H1 (cell line): Measurements from ENCODE around the gene KDR. TPM values are rescaled to one million over a fixed set of nuclear protein-coding genes. Genes with fewer than 3 reads are reported as not detected.

ENCODE experiments used
- CTCF ChIA-PET: fragments of 300-600 bp; sonication (Branson Sonifier 250); formaldehyde crosslinking; loops from one replicate; lab custom pipeline; 2021; ENCODE audit not compliant: partially characterized antibody; lab: Charles Lee
- POLR2A ChIA-PET: fragments of 300-600 bp; sonication (Branson Sonifier 250); formaldehyde crosslinking; loops from one replicate; lab custom pipeline; 2021; ENCODE audit warnings: inconsistent platforms; ENCODE audit not compliant: partially characterized antibody; lab: Charles Lee
- DNase-seq, 2 experiments: peaks; one replicate each; pipeline versions ENCODE4 v3.0.0 to v3.0.0-alpha.2; 2010 to 2022; ENCODE audit warnings: low spot score in 2 of 2, low read depth in 1 of 2, mixed read lengths in 1 of 2
- FAIRE-seq: peaks from 2 replicates; lab custom pipeline; 2011; peaks lifted over from hg19 to GRCh38; lab: Jason Lieb, UNC
- H2AFZ ChIP-seq: 2 replicates; pipeline ENCODE4 v1.8.1; 2012; ENCODE audit warnings: low read length, inconsistent platforms
- H2AK5ac ChIP-seq: 2 replicates; pipeline ENCODE4 v1.6.1; 2013; ENCODE audit warnings: low read depth, low read length
- H2BK120ac ChIP-seq: replicated peaks from 2 replicates; pipeline ENCODE3; 2013; ENCODE audit warnings: low read depth, low read length, inconsistent platforms
- H2BK12ac ChIP-seq: 2 replicates; pipeline ENCODE4 v1.6.1; 2013; ENCODE audit warnings: low read depth, low read length
- H2BK15ac ChIP-seq: 2 replicates; pipeline ENCODE4 v1.6.1; 2013; ENCODE audit warnings: low read length
- H2BK20ac ChIP-seq: 2 replicates; pipeline ENCODE4 v1.6.1; 2013; ENCODE audit warnings: low read length
- H2BK5ac ChIP-seq: 2 replicates; pipeline ENCODE4 v1.6.1; 2013; ENCODE audit warnings: low read depth, low read length
- H3K14ac ChIP-seq: 2 replicates; pipeline ENCODE4 v1.6.1; 2013; ENCODE audit warnings: inconsistent platforms; ENCODE audit not compliant: insufficient read length
- H3K18ac ChIP-seq: 2 replicates; pipeline ENCODE4 v1.6.1; 2013; ENCODE audit warnings: low read length; ENCODE audit errors: extremely low read depth
- H3K23ac ChIP-seq: 2 replicates; pipeline ENCODE4 v1.6.1; 2013; ENCODE audit warnings: inconsistent platforms; ENCODE audit not compliant: insufficient read length
- H3K23me2 ChIP-seq: 2 replicates; pipeline ENCODE4 v1.6.1; 2013; ENCODE audit warnings: low read depth, low read length
- H3K27ac ChIP-seq: 2 replicates; pipeline ENCODE4 v1.6.1; 2011; ENCODE audit warnings: low read depth, low read length, inconsistent platforms
- H3K27me3 ChIP-seq, 4 experiments: replicated peaks in 1 of 4; 1 replicate in 1 of 4; 2 replicates in 3 of 4; pipeline versions ENCODE4 v1.6.1 to v1.8.1; 2011 to 2013; ENCODE audit warnings: low read length in 3 of 4, mild to moderate bottlenecking in 3 of 4, inconsistent platforms in 2 of 4, mixed read lengths in 2 of 4, moderate library complexity in 1 of 4; ENCODE audit not compliant: control insufficient read depth in 3 of 4, insufficient read depth in 3 of 4; ENCODE audit errors: extremely low read depth in 1 of 4
- H3K36me3 ChIP-seq, 4 experiments: 2 replicates each; pipeline versions ENCODE4 v1.6.1 to v1.8.1; 2011 to 2013; ENCODE audit warnings: mild to moderate bottlenecking in 4 of 4, low read length in 3 of 4, moderate library complexity in 2 of 4, control low read depth in 1 of 4, inconsistent platforms in 1 of 4; ENCODE audit not compliant: insufficient read depth in 4 of 4, control insufficient read depth in 2 of 4
- H3K4ac ChIP-seq: replicated peaks from 2 replicates; pipeline ENCODE3; 2013; ENCODE audit warnings: low read length, low read depth, mixed read lengths, inconsistent platforms; ENCODE audit not compliant: insufficient read length
- H3K4me1 ChIP-seq, 4 experiments: replicated peaks in 1 of 4; 1 replicate in 1 of 4; 2 replicates in 3 of 4; pipeline versions ENCODE4 v1.6.1 to v1.8.1; 2011 to 2013; ENCODE audit warnings: low read length in 3 of 4, inconsistent platforms in 2 of 4, mixed read lengths in 1 of 4; ENCODE audit not compliant: insufficient read depth in 4 of 4, control insufficient read depth in 3 of 4
- H3K4me2 ChIP-seq, 2 experiments: 2 replicates each; pipeline versions ENCODE4 v1.6.1 to v1.8.1; 2011 to 2013; ENCODE audit warnings: low read depth in 2 of 2, low read length in 2 of 2, control low read depth in 1 of 2, inconsistent platforms in 1 of 2, mild to moderate bottlenecking in 1 of 2; ENCODE audit not compliant: insufficient read depth in 1 of 2
- H3K4me3 ChIP-seq, 4 experiments: fragments of 200-600, 300-600 bp in 1 of 4; sonication (generic), shearing (Covaris generic), sonication (Bioruptor Twin) in 1 of 4; 2 replicates each; pipeline versions ENCODE4 v1.5.1 to v1.8.1; 2011 to 2016; ENCODE audit warnings: low read length in 4 of 4, low read depth in 3 of 4, control low read depth in 2 of 4, inconsistent platforms in 2 of 4, mild to moderate bottlenecking in 2 of 4, mixed read lengths in 1 of 4, moderate library complexity in 1 of 4; ENCODE audit not compliant: insufficient read depth in 2 of 4; ENCODE audit errors: extremely low read depth in 1 of 4
- H3K56ac ChIP-seq: replicated peaks from 2 replicates; pipeline ENCODE3; 2013; ENCODE audit warnings: low read depth, mild to moderate bottlenecking, mixed read lengths, low read length, inconsistent platforms; ENCODE audit not compliant: insufficient read length
- H3K79me1 ChIP-seq: 2 replicates; pipeline ENCODE4 v1.6.1; 2013; ENCODE audit warnings: low read depth, low read length, control low read depth
- H3K79me2 ChIP-seq, 2 experiments: 2 replicates each; pipeline versions ENCODE4 v1.6.1 to v1.8.1; 2012 to 2013; ENCODE audit warnings: low read length in 2 of 2, mild to moderate bottlenecking in 2 of 2, inconsistent platforms in 1 of 2; ENCODE audit not compliant: insufficient read depth in 2 of 2, control insufficient read depth in 1 of 2
- H3K9ac ChIP-seq, 4 experiments: replicated peaks in 1 of 4; 1 replicate in 1 of 4; 2 replicates in 3 of 4; pipeline versions ENCODE4 v1.6.1 to v1.8.1; 2011 to 2013; ENCODE audit warnings: low read depth in 3 of 4, low read length in 3 of 4, control low read depth in 2 of 4, mild to moderate bottlenecking in 2 of 4, moderate library complexity in 2 of 4, inconsistent platforms in 1 of 4; ENCODE audit errors: extremely low read depth in 1 of 4
- H3K9me3 ChIP-seq, 2 experiments: 2 replicates each; pipeline versions ENCODE4 v1.6.1 to v1.8.1; 2012 to 2013; ENCODE audit warnings: mild to moderate bottlenecking in 2 of 2, moderate library complexity in 2 of 2, control low read depth in 1 of 2, inconsistent platforms in 1 of 2, low read depth in 1 of 2, low read length in 1 of 2, mixed read lengths in 1 of 2; ENCODE audit not compliant: insufficient read depth in 2 of 2
- H4K20me1 ChIP-seq, 2 experiments: replicated peaks in 1 of 2; 2 replicates each; pipeline versions ENCODE3 to v1.8.1; 2011 to 2013; ENCODE audit warnings: inconsistent platforms in 2 of 2, low read length in 2 of 2, mild to moderate bottlenecking in 1 of 2; ENCODE audit not compliant: insufficient read depth in 2 of 2, control insufficient read depth in 1 of 2
- H4K5ac ChIP-seq: 2 replicates; pipeline ENCODE4 v1.6.1; 2013; ENCODE audit warnings: low read length, low read depth, mixed read lengths, inconsistent platforms; ENCODE audit not compliant: insufficient read length
- H4K8ac ChIP-seq: 2 replicates; pipeline ENCODE4 v1.8.0; 2013; ENCODE audit warnings: mild to moderate bottlenecking, moderate library complexity, low read length, inconsistent platforms; ENCODE audit not compliant: insufficient read depth; ENCODE audit errors: extremely low read depth
- H4K91ac ChIP-seq: replicated peaks from 2 replicates; pipeline ENCODE3; 2013; ENCODE audit warnings: low read length, mixed read lengths, inconsistent platforms; ENCODE audit not compliant: insufficient read length
- CTBP2 ChIP-seq: IDR thresholded peaks from 2 replicates; pipeline ENCODE4 v1.7.0; 2011; ENCODE audit warnings: borderline replicate concordance, mild to moderate bottlenecking, moderate library complexity, mixed read lengths, low read length; ENCODE audit not compliant: insufficient read depth, insufficient read length
- POU5F1 ChIP-seq: IDR thresholded peaks from 2 replicates; pipeline ENCODE4 v1.6.1; 2011; ENCODE audit warnings: low read depth, mild to moderate bottlenecking, low read length, moderate library complexity
- SP2 ChIP-seq: IDR thresholded peaks from 2 replicates; pipeline ENCODE4 v1.6.1; 2012; ENCODE audit warnings: mild to moderate bottlenecking, low read length, inconsistent platforms
- WGBS, 2 experiments: shearing (Covaris generic) in 1 of 2; methylation state at CpG; one replicate each; pipeline versions ENCODE4 v1.1.6 to v1.1.7; 2013 to 2015; ENCODE audit warnings: low lambda C conversion rate in 2 of 2, mixed read lengths in 2 of 2, inconsistent platforms in 1 of 2, low coverage in 1 of 2, missing lambda C conversion rate in 1 of 2; ENCODE audit not compliant: insufficient replicate concordance in 2 of 2, insufficient coverage in 1 of 2, insufficient read length in 1 of 2; ENCODE audit errors: extremely low coverage in 1 of 2, missing lambda C conversion rate in 1 of 2; 5-methylcytosine and 5-hydroxymethylcytosine counted together
- polyA plus RNA-seq, 7 experiments: library from polyadenylated mRNA; depleted of rRNA in 3 of 7; stranded (reverse) in 5 of 7; unstranded in 2 of 7; fragments of >200 nt in 5 of 7; fragments of 200-250 nt in 2 of 7; gene quantifications; 1 replicate in 5 of 7; 2 replicates in 1 of 7; 4 replicates in 1 of 7; pipeline versions ENCODE4 v1.2.1 to v1.2.3, GENCODE V29; 2011 to 2013; ENCODE audit warnings: missing spikeins in 2 of 7, mixed read lengths in 2 of 7
- total RNA-seq: library from RNA; stranded (reverse); fragmentation: NEBNext Ultra II Directional; extraction: Animal tissue kit (Norgen Biotek cat#: 25700); gene quantifications from 2 replicates; pipeline ENCODE4 v1.2.1, GENCODE V29; 2021

Gene KDR
- total and polyA plus RNA-seq, 2 of the 8 experiments (the other 6 are each of a cell fraction or from before 2014, with no cell fraction given): 69.3 to 106 TPM

DNA sequence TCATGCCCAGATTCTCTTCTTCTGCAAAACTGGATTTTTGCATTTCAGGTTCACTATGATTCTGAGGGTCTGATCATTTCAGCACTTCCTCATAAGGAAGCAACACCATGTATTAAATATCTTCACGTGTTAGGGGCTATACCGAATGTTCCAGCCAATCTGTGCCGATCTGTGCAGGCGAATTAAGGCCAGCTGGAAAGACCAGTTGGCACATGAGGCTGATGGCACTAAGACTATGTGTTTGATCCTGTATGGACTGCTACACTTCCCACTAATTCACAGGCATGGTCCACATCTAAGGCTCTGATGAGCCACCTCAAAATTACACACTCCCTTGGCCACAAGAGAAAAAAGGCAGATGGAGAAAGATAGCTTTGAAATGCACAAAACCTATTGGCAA, 28.8 kb downstream of the KDR start:
- H3K14ac ChIP-seq: no peak overlapping the region
- no peaks in the 10 kb centered on the region for H3K79me2 ChIP-seq
- no peak overlapping the region for H3K56ac ChIP-seq
- CTCF ChIA-PET: interaction anchor here (1.1 to 1.9 kb wide), 2 partner anchors 8 to 88 kb away, joined by 3 to 4 read pairs; no protein-coding TSS in a partner anchor
- H4K20me1 ChIP-seq: peaks cover 2 to 3% of the 10 kb centered on the region in 2 experiments
- FAIRE-seq (no peak), DNase-seq (no peak)
- no peak overlapping the region for H4K8ac ChIP-seq
- no peak overlapping the region for H4K91ac ChIP-seq
- H3K4me3 ChIP-seq: no peak overlapping the region
- H3K18ac ChIP-seq: no peak overlapping the region
- H2BK12ac ChIP-seq: no peak overlapping the region
- no peak overlapping the region for H2BK15ac ChIP-seq
- H2BK20ac ChIP-seq: no peak overlapping the region
- no peak overlapping the region for H3K4me2 ChIP-seq
- POLR2A ChIA-PET: interaction anchor here (1.1 kb wide), 1 partner anchor 11 kb away, joined by 4 read pairs; no protein-coding TSS in a partner anchor
- H2AK5ac ChIP-seq: no peak overlapping the region
- no peak overlapping the region for H2BK5ac ChIP-seq
- H3K4me1 ChIP-seq: no peaks in the 10 kb centered on the region
- H3K9me3 ChIP-seq: no peaks in the 10 kb centered on the region
- no peak overlapping the region for H2AFZ ChIP-seq
- H3K79me1 ChIP-seq: no peaks in the 10 kb centered on the region
- H3K9ac ChIP-seq: no peak overlapping the region
- no peak overlapping the region for H3K27ac ChIP-seq
- no peak overlapping the region for H3K4ac ChIP-seq
- no peak overlapping the region for H2BK120ac ChIP-seq
- TF ChIP-seq CTBP2 (no peak), SP2 (no peak), POU5F1 (no peak)
- no peak overlapping the region for H4K5ac ChIP-seq
- H3K36me3 ChIP-seq: peaks cover 53 to 94% (median 85%) of the 10 kb centered on the region in 4 experiments
- 93% methylated on average over 4 of the region's 4 CpGs; no CpG with 5 or more reads in 1 of the 2 experiments for WGBS, 2 experiments
- no peaks in the 10 kb centered on the region for H3K23me2 ChIP-seq
- H3K23ac ChIP-seq: no peak overlapping the region
- H3K27me3 ChIP-seq: no peaks in the 10 kb centered on the region
